B cell (primary cell): ENCODE data around the gene USP34. TPM values are rescaled to one million over a fixed set of nuclear protein-coding genes. Genes with fewer than 3 reads are reported as not detected.

Experiments used
- ATAC-seq: fragments of 200-7000 bp; cut with Tn5 transposase; one replicate; pipeline ENCODE4 v1.10.0; 2021; ENCODE audit warnings: low read depth, mild to moderate bottlenecking, moderate number of reproducible peaks, moderate library complexity
- CTCF ChIA-PET: fragments of 350-600 bp; sonication (Branson Sonifier 250); formaldehyde crosslinking; loops from one replicate; lab custom pipeline; 2021; ENCODE audit warnings: antibody characterized with exemption, inconsistent platforms; lab: Charles Lee
- POLR2A ChIA-PET: fragments of 350-600 bp; sonication (Branson Sonifier 250); formaldehyde crosslinking; loops from one replicate; lab custom pipeline; 2021; ENCODE audit warnings: antibody characterized with exemption; lab: Charles Lee
- DNase-seq: peaks from one replicate; pipeline ENCODE4 v3.0.0; 2013
- H2AFZ ChIP-seq: 2 replicates; pipeline ENCODE4 v1.6.1; 2012; ENCODE audit warnings: mild to moderate bottlenecking, low read depth, low read length; ENCODE audit not compliant: insufficient read depth, poor library complexity, severe bottlenecking
- H3K27ac ChIP-seq, 2 donors: 1 replicate in 1 of 2; 2 replicates in 1 of 2; pipeline ENCODE4 v1.5.1; 2012 to 2013; ENCODE audit warnings: low read length in 2 of 2, mild to moderate bottlenecking in 2 of 2, moderate library complexity in 1 of 2
- H3K27me3 ChIP-seq, 4 experiments: fragments of 200-600 bp in 1 of 4; sonication (generic) in 1 of 4; replicated peaks in 1 of 4; 1 replicate in 2 of 4; 2 replicates in 2 of 4; pipeline versions ENCODE4 v1.6.1 to v1.7.0; 2013 to 2016; ENCODE audit warnings: low read length in 3 of 4, mild to moderate bottlenecking in 2 of 4, mixed read lengths in 1 of 4, moderate library complexity in 1 of 4; ENCODE audit not compliant: insufficient read depth in 4 of 4, control insufficient read depth in 3 of 4; ENCODE audit errors: control extremely low read depth in 1 of 4
- H3K36me3 ChIP-seq, 2 experiments: replicated peaks in 1 of 2; 1 replicate in 1 of 2; 2 replicates in 1 of 2; pipeline versions ENCODE4 v1.6.1 to v1.7.1; 2013; ENCODE audit warnings: low read length in 1 of 2; ENCODE audit not compliant: insufficient read depth in 2 of 2, control insufficient read depth in 1 of 2; ENCODE audit errors: control extremely low read depth in 1 of 2, extremely low read depth in 1 of 2
- H3K4me1 ChIP-seq, 2 donors: fragments of 200-600 bp in 1 of 2; sonication (generic) in 1 of 2; 1 replicate in 1 of 2; 2 replicates in 1 of 2; pipeline versions ENCODE4 v1.5.1 to v1.6.1; 2013 to 2017; ENCODE audit warnings: low read length in 2 of 2; ENCODE audit not compliant: control insufficient read depth in 2 of 2, insufficient read depth in 2 of 2
- H3K4me2 ChIP-seq: replicated peaks from 2 replicates; pipeline ENCODE3; 2012; ENCODE audit warnings: mild to moderate bottlenecking, low read depth, low read length; ENCODE audit not compliant: poor library complexity, severe bottlenecking
- H3K4me3 ChIP-seq, 5 experiments: fragments of 200-600 bp in 1 of 5; sonication (generic) in 1 of 5; 1 replicate in 3 of 5; 2 replicates in 2 of 5; pipeline versions ENCODE4 v1.5.1 to v1.7.0; 2011 to 2016; ENCODE audit warnings: low read length in 4 of 5, mild to moderate bottlenecking in 4 of 5, low read depth in 2 of 5, control low read depth in 1 of 5, moderate library complexity in 1 of 5; ENCODE audit not compliant: insufficient read depth in 1 of 5; ENCODE audit errors: control extremely low read depth in 1 of 5, extremely low read depth in 1 of 5
- H3K79me2 ChIP-seq: fragments of 200-600 bp; sonication (generic); one replicate; pipeline ENCODE4 v1.6.0; 2016; ENCODE audit warnings: low read length; ENCODE audit not compliant: control insufficient read depth, insufficient read depth
- H3K9ac ChIP-seq: fragments of 200-600 bp; sonication (generic); 2 replicates; pipeline ENCODE4 v1.6.1; 2017; ENCODE audit warnings: mild to moderate bottlenecking, low read length, moderate library complexity
- H3K9me3 ChIP-seq, 3 donors: one replicate each; pipeline versions ENCODE4 v1.6.1 to v1.7.1; 2013; ENCODE audit warnings: low read length in 2 of 3; ENCODE audit not compliant: control insufficient read depth in 2 of 3, insufficient read depth in 1 of 3; ENCODE audit errors: control extremely low read depth in 1 of 3
- H4K20me1 ChIP-seq: 2 replicates; pipeline ENCODE4 v1.6.0; 2012; ENCODE audit warnings: mild to moderate bottlenecking, low read length; ENCODE audit not compliant: insufficient read depth, control insufficient read depth, poor library complexity, severe bottlenecking
- H3K27ac Mint-ChIP-seq: one replicate; pipeline ENCODE4 v1.8.0; 2021; ENCODE audit warnings: mixed read lengths
- H3K27me3 Mint-ChIP-seq: one replicate; pipeline ENCODE4 v1.8.0; 2021; ENCODE audit warnings: mixed read lengths
- H3K4me1 Mint-ChIP-seq: one replicate; pipeline ENCODE4 v1.8.0; 2021; ENCODE audit warnings: mixed read lengths
- H3K4me3 Mint-ChIP-seq: one replicate; pipeline ENCODE4 v1.8.0; 2021; ENCODE audit warnings: mixed read lengths
- H3K9me3 Mint-ChIP-seq: one replicate; pipeline ENCODE4 v1.8.0; 2022; ENCODE audit warnings: mixed read lengths; ENCODE audit not compliant: insufficient read depth
- CTCF ChIP-seq: fragments of 200-600 bp; IDR thresholded peaks from one replicate; pipeline ENCODE4 v1.8.0; 2022; ENCODE audit warnings: antibody characterized with exemption, mild to moderate bottlenecking
- EZH2 ChIP-seq: IDR thresholded peaks from 2 replicates; pipeline ENCODE4 v1.6.1; 2012; ENCODE audit warnings: borderline replicate concordance, low read depth, mild to moderate bottlenecking, moderate library complexity, low read length; ENCODE audit not compliant: insufficient read depth, poor library complexity, severe bottlenecking
- WGBS: methylation state at CpG from one replicate; pipeline ENCODE4 v1.1.5; 2013; ENCODE audit warnings: missing lambda C conversion rate; ENCODE audit not compliant: insufficient coverage; 5-methylcytosine and 5-hydroxymethylcytosine counted together
- intact Hi-C: fragments of 100-400 bp; cut with micrococcal nuclease; formaldehyde crosslinking; loops from one replicate; pipeline ENCODE4 v1.10.0; 2022
- polyA plus RNA-seq: library from polyadenylated mRNA; depleted of rRNA; stranded (reverse); fragments of >200 nt; gene quantifications from 2 replicates; pipeline ENCODE4 v1.2.3, GENCODE V29; 2012
- total RNA-seq, 2 donors: library from RNA; stranded (reverse); fragments of 120-200 nt in 1 of 2; gene quantifications; 1 replicate in 1 of 2; 2 replicates in 1 of 2; pipeline versions ENCODE4 v1.2.3 to v1.2.4, GENCODE V29; 2013 to 2022

Gene USP34
- total and polyA plus RNA-seq, 2 donors (not counting 1 experiment from before 2014, with no cell fraction given) = 70.3 to 311 TPM

GRCh38 chr2:61470122-61470951 is 550 bp downstream of the USP34 start:
- ATAC-seq (peak; percentile 38), DNase-seq (peak; percentile 86)
- H3K27ac ChIP-seq = peak overlapping the region; percentile 87 to 89
- intact Hi-C loops = loop anchor here (2.0 to 5.0 kb wide), 4 partner anchors 28 to 588 kb away; partner anchors contain the start of gene REL
- Mint-ChIP-seq H3K27ac (peak overlapping the region; percentile 96), H3K4me3 (peak overlapping the region; percentile 93), H3K27me3 (no peaks in the 10 kb centered on the region), H3K4me1 (peaks cover 33% of the 10 kb centered on the region), H3K9me3 (no peaks in the 10 kb centered on the region)
- no peaks in the 10 kb centered on the region for H3K27me3 ChIP-seq
- peaks cover 19% of the 10 kb centered on the region for H4K20me1 ChIP-seq
- peak overlapping the region; percentile 63 for H2AFZ ChIP-seq
- H3K4me1 ChIP-seq = peaks cover 24 to 26% of the 10 kb centered on the region in 2 donors
- ChIA-PET POLR2A (interaction anchor here (1.0 to 1.6 kb wide), 3 partner anchors 20 to 68 kb away, joined by 3 to 8 read pairs (median 3); partner anchors contain the start of gene XPO1), CTCF (interaction anchor here (0.8 to 4.0 kb wide), 2 partner anchors 40 to 44 kb away, joined by 3 to 30 read pairs; no protein-coding TSS in a partner anchor)
- no peaks in the 10 kb centered on the region for H3K9me3 ChIP-seq
- peak overlapping the region; percentile 69 to 88 (median 79) for H3K4me3 ChIP-seq
- peak overlapping the region; percentile 93 for H3K4me2 ChIP-seq
- H3K9ac ChIP-seq = peak overlapping the region; percentile 85
- TF ChIP-seq EZH2 = no peak
- no peak for TF ChIP-seq CTCF
- under 1% methylated on average over 49 of the region's 94 CpGs for WGBS
- H3K36me3 ChIP-seq = peaks cover 0 to 2% of the 10 kb centered on the region in 2 experiments
- peaks cover 48% of the 10 kb centered on the region for H3K79me2 ChIP-seq
